Small intestine (tissue), 16 donors: ENCODE measurements around the gene NR2F1. TPM values are rescaled to one million over a fixed set of nuclear protein-coding genes. Genes with fewer than 3 reads are reported as not detected.
"Not testable (repeated sequence)": the region's sequence is repeated elsewhere in the genome, so short reads cannot be mapped to it uniquely, and the experiment has no call there.

Experiments
- DNase-seq, 2 donors: peaks; one replicate each; pipeline versions ENCODE4 v3.0.0 to v3.0.0-alpha.2; 2013
- FAIRE-seq: peaks from 2 replicates; lab custom pipeline; 2012; peaks lifted over from hg19 to GRCh38; lab: Jason Lieb, UNC
- H3K27ac ChIP-seq, 3 donors: one replicate each; pipeline ENCODE4 v1.5.1; 2013; ENCODE audit warnings: low read length in 2 of 3, mild to moderate bottlenecking in 2 of 3, control low read depth in 1 of 3, inconsistent platforms in 1 of 3, low read depth in 1 of 3, moderate library complexity in 1 of 3
- H3K27me3 ChIP-seq, 3 donors: one replicate each; pipeline ENCODE4 v1.6.1; 2013; ENCODE audit warnings: low read length in 3 of 3, inconsistent platforms in 1 of 3; ENCODE audit not compliant: control insufficient read depth in 3 of 3, insufficient read depth in 3 of 3
- H3K36me3 ChIP-seq, 3 donors: one replicate each; pipeline ENCODE4 v1.6.1; 2013; ENCODE audit warnings: low read length in 3 of 3, inconsistent platforms in 1 of 3, low read depth in 1 of 3, mild to moderate bottlenecking in 1 of 3, moderate library complexity in 1 of 3; ENCODE audit not compliant: control insufficient read depth in 3 of 3, insufficient read depth in 2 of 3
- H3K4me1 ChIP-seq, 3 donors: one replicate each; pipeline ENCODE4 v1.6.1; 2013; ENCODE audit warnings: low read length in 2 of 3, inconsistent platforms in 1 of 3, low read depth in 1 of 3, mild to moderate bottlenecking in 1 of 3, moderate library complexity in 1 of 3; ENCODE audit not compliant: control insufficient read depth in 3 of 3, insufficient read depth in 2 of 3
- H3K4me3 ChIP-seq, 3 donors: one replicate each; pipeline ENCODE4 v1.5.1; 2013; ENCODE audit warnings: low read length in 3 of 3, control low read depth in 1 of 3, inconsistent platforms in 1 of 3, low read depth in 1 of 3, mild to moderate bottlenecking in 1 of 3, moderate library complexity in 1 of 3
- H3K9me3 ChIP-seq, 2 donors: one replicate each; pipeline ENCODE4 v1.6.1; 2013; ENCODE audit warnings: low read depth in 1 of 2, low read length in 1 of 2; ENCODE audit not compliant: control insufficient read depth in 2 of 2, insufficient read depth in 1 of 2
- WGBS, 3 donors: extraction: QIAGEN DNeasy Blood & Tissue Kit; methylation state at CpG; one replicate each; pipeline ENCODE4 v1.1.7; 2013; 5-methylcytosine and 5-hydroxymethylcytosine counted together
- long read RNA-seq, 10 donors: transcript quantifications; one replicate each; lab custom pipeline, GENCODE V29; 2026
- polyA plus RNA-seq, 4 donors: library from polyadenylated mRNA; stranded (reverse) in 3 of 4; unstranded in 1 of 4; fragments of 200-250 nt in 3 of 4; fragments of 120-200 nt in 1 of 4; gene quantifications; one replicate each; pipeline versions ENCODE4 v1.2.1 to v1.2.3, GENCODE V29; 2013
- donor health status: healthy with polysubstance abuse.
- donor health status: control.
- donor health status: control.
- donor health status: Bipolar disorder and iron deficiency.
- donor health status: healthy.

Gene NR2F1
- 10 to 100 TPM in 1 of 4 donors, 1 to 10 TPM in 2, under 1 TPM in 1; 0.67 to 12.1 (median 3.7) TPM for polyA plus RNA-seq
- long read RNA-seq, donor 1, partial matches to known transcripts: 0 of 2 reads
- long read RNA-seq, donor 1, other reads (novel, unspliced or antisense): 0 of 2 reads
- long read RNA-seq, donor 2: 0 reads
- long read RNA-seq, donor 3: 0 reads
- long read RNA-seq, donor 4: 0 reads
- long read RNA-seq, donor 5: 0 reads
- long read RNA-seq, donor 6: 0 reads
- long read RNA-seq, donor 7: 0 reads
- long read RNA-seq, donor 8: 0 reads
- long read RNA-seq, donor 9: 0 reads
- long read RNA-seq, donor 10, transcript NR2F1-206 (3 exons, 3,841 nt): major isoform, 7 of 7 reads
- long read RNA-seq, donor 10, partial matches to known transcripts: 0 of 7 reads
- long read RNA-seq, donor 10, other reads (novel, unspliced or antisense): 0 of 7 reads

- Histone ChIP-seq H3K4me3 (peak within 1 kb of the TSS; percentile 37 to 74 (median 43)), H3K4me1 (peaks cover 0 to 30% (median 5%) of the 10 kb centered on the region in 3 donors), H3K9me3 (peaks cover 0 to 8% of the 10 kb centered on the region in 2 donors), H3K27ac (peak within 1 kb of the TSS in 2 of 3 donors; percentile 45 to 53), H3K36me3 (peaks cover 0 to 3% (median 0%) of the 10 kb centered on the region in 3 donors), H3K27me3 (peaks cover 7 to 85% (median 21%) of the 10 kb centered on the region in 3 donors)
- WGBS, 3 donors: 2 to 5% (median 4%) methylated on average over 20 to 21 of the region's 21 CpGs
- no peak for FAIRE-seq
- DNase-seq: peak; percentile 27 to 71
Observed at GRCh38 chr5:93582677-93583438, at the start of gene NR2F1. Gene NR2F1 (plus strand): TSS chr5:93583222. CDS start chr5:93585024, 1,802 bp downstream.

- H3K27me3 ChIP-seq: no peaks in the 10 kb centered on the region
- FAIRE-seq (no peak), DNase-seq (no peak)
- no peaks in the 10 kb centered on the region for H3K4me1 ChIP-seq
- H3K9me3 ChIP-seq: no peaks in the 10 kb centered on the region
- no peaks in the 10 kb centered on the region for H3K36me3 ChIP-seq
- H3K27ac ChIP-seq: no peak overlapping the region
- WGBS, 3 donors: 77 to 85% (median 82%) methylated on average over 4 of the region's 4 CpGs
- H3K4me3 ChIP-seq: no peak overlapping the region
Observed at GRCh38 chr5:93545872-93546271, 37.1 kb upstream of the NR2F1 start.

GRCh38 chr5:93549594-93549993 lies 33.4 kb upstream of the NR2F1 start:
- not testable (repeated sequence) for H3K9me3 ChIP-seq, H3K4me1 ChIP-seq, H3K27ac ChIP-seq, H3K4me3 ChIP-seq, DNase-seq, FAIRE-seq, H3K36me3 ChIP-seq, H3K27me3 ChIP-seq
- 89 to 94% (median 91%) methylated on average over 3 of the region's 3 CpGs for WGBS, 3 donors

- no peak for FAIRE-seq
- H3K4me3 ChIP-seq: no peak overlapping the region
- no peak overlapping the region for H3K27ac ChIP-seq
- no peak for DNase-seq
- H3K4me1 ChIP-seq: no peaks in the 10 kb centered on the region
- 84 to 90% (median 90%) methylated on average over 2 of the region's 2 CpGs for WGBS, 3 donors
- no peaks in the 10 kb centered on the region for H3K27me3 ChIP-seq
- peaks cover 0 to 3% (median 0%) of the 10 kb centered on the region in 3 donors for H3K36me3 ChIP-seq
- H3K9me3 ChIP-seq: no peaks in the 10 kb centered on the region
Observed at GRCh38 chr5:93557021-93557604, 25.9 kb upstream of the NR2F1 start.

GRCh38 chr5:93566091-93566490 lies 16.9 kb upstream of the NR2F1 start:
- Histone ChIP-seq H3K4me3 (no peak overlapping the region), H3K27ac (no peak overlapping the region), H3K36me3 (no peaks in the 10 kb centered on the region), H3K4me1 (peaks cover 0 to 8% (median 4%) of the 10 kb centered on the region in 3 donors), H3K27me3 (peaks cover 12 to 25% (median 17%) of the 10 kb centered on the region in 3 donors), H3K9me3 (no peaks in the 10 kb centered on the region)
- no peak for DNase-seq
- FAIRE-seq: no peak

GRCh38 chr5:93567424-93567823 lies 15.6 kb upstream of the NR2F1 start:
- whole genome bisulfite sequencing, 3 donors: 62 to 83% (median 81%) methylated on average over 1 of the region's 1 CpG
- no peak overlapping the region for H3K4me3 ChIP-seq
- peaks cover 16 to 38% (median 27%) of the 10 kb centered on the region in 3 donors for H3K27me3 ChIP-seq
- no peak for DNase-seq
- no peaks in the 10 kb centered on the region for H3K9me3 ChIP-seq
- no peak overlapping the region for H3K27ac ChIP-seq
- no peaks in the 10 kb centered on the region for H3K36me3 ChIP-seq
- H3K4me1 ChIP-seq: peaks cover 0 to 18% (median 4%) of the 10 kb centered on the region in 3 donors
- FAIRE-seq: no peak

- 63 to 71% (median 67%) methylated on average over 13 of the region's 13 CpGs for WGBS, 3 donors
- peaks cover 26 to 59% (median 41%) of the 10 kb centered on the region in 3 donors for H3K27me3 ChIP-seq
- H3K4me1 ChIP-seq: peaks cover 0 to 18% (median 4%) of the 10 kb centered on the region in 3 donors
- FAIRE-seq (no peak), DNase-seq (no peak)
- H3K4me3 ChIP-seq: no peak overlapping the region
- no peak overlapping the region for H3K27ac ChIP-seq
- H3K36me3 ChIP-seq: no peaks in the 10 kb centered on the region
- H3K9me3 ChIP-seq: no peaks in the 10 kb centered on the region
Observed at GRCh38 chr5:93569300-93570160, 13.5 kb upstream of the NR2F1 start.
